ENCODE measurements around the gene OR10A2.
"Not testable (repeated sequence)": the region's sequence is repeated elsewhere in the genome, so short reads cannot be mapped to it uniquely, and the experiment has no call there.

OR10A2 gene

DNA sequence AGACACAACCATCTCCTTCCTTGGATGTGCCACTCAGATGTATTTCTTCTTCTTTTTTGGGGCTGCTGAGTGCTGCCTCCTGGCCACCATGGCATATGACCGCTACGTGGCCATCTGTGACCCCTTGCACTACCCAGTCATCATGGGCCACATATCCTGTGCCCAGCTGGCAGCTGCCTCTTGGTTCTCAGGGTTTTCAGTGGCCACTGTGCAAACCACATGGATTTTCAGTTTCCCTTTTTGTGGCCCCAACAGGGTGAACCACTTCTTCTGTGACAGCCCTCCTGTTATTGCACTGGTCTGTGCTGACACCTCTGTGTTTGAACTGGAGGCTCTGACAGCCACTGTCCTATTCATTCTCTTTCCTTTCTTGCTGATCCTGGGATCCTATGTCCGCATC, 14.1 kb downstream of the OR10A2 start:
- no peaks in the 10 kb centered on the region for H3K27me3 ChIP-seq (ENCODE audit: control insufficient read depth in 2 of 2, insufficient read depth in 2 of 2, low read length in 2 of 2)
- H3K4me3 ChIP-seq (ENCODE audit: low read length in 2 of 2): no peak overlapping the region
- no peaks in the 10 kb centered on the region for H3K9me3 ChIP-seq (ENCODE audit: control insufficient read depth in 2 of 2, low read length in 2 of 2)
- H3K9ac ChIP-seq (ENCODE audit: low read depth in 1 of 2, low read length in 2 of 2): no peak overlapping the region
- no peak overlapping the region for H3K27ac ChIP-seq (ENCODE audit: low read depth in 2 of 2, low read length in 2 of 2)
- no peaks in the 10 kb centered on the region for H3K4me1 ChIP-seq (ENCODE audit: control insufficient read depth in 2 of 2, insufficient read depth in 2 of 2, low read length in 2 of 2)
- no peaks in the 10 kb centered on the region for H3K36me3 ChIP-seq (ENCODE audit: control insufficient read depth in 2 of 2, insufficient read depth in 2 of 2, low read length in 2 of 2)

DNA sequence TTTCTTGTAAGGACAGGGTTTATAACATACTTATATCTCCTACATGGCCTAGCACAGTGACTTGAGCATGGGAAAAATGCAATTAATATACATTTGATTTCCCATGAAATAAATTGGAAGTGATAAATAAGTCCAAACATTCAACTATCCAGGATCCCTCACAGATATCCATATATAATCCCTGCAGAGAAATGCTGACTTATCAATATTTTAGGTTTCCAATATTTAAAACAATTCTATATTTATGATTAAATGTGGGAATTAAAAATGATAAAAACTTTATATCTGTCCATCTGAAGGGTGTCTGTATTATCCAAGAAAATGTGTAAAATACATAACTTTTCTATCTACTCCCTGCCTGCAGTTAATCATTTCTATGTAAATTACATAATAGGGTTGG, 19.9 kb downstream of the OR10A2 start:
- Histone ChIP-seq H3K36me3 (ENCODE audit: control insufficient read depth in 2 of 2, insufficient read depth in 2 of 2, low read length in 2 of 2) (no peaks in the 10 kb centered on the region), H3K9ac (ENCODE audit: low read depth in 1 of 2, low read length in 2 of 2) (no peak overlapping the region), H3K4me1 (ENCODE audit: control insufficient read depth in 2 of 2, insufficient read depth in 2 of 2, low read length in 2 of 2) (no peaks in the 10 kb centered on the region), H3K9me3 (ENCODE audit: control insufficient read depth in 2 of 2, low read length in 2 of 2) (no peaks in the 10 kb centered on the region), H3K4me3 (ENCODE audit: low read length in 2 of 2) (no peak overlapping the region), H3K27me3 (ENCODE audit: control insufficient read depth in 2 of 2, insufficient read depth in 2 of 2, low read length in 2 of 2) (no peaks in the 10 kb centered on the region), H3K27ac (ENCODE audit: low read depth in 2 of 2, low read length in 2 of 2) (no peak overlapping the region)

DNA sequence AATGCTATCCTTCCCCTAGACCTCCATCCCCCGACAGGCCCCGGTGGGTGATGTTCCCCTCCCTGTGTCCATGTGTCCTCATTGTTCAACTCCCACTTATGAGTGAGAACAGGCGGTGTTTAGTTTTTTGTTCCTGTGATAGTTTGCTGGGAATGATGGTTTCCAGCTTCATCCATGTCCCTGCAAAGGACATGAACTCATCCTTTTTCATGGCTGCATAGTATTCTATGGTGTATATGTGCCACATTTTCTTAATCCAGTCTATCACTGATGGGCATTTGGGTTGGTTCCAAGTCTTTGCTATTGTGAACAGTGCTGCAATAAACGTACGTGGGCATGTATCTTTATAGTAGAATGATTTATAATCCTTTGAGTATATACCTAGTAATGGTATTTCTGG, 24.9 kb downstream of the OR10A2 start:
- not testable (repeated sequence) for H3K4me3 ChIP-seq (ENCODE audit: low read length in 2 of 2); H3K27me3 ChIP-seq (ENCODE audit: control insufficient read depth in 2 of 2, insufficient read depth in 2 of 2, low read length in 2 of 2); H3K4me1 ChIP-seq (ENCODE audit: control insufficient read depth in 2 of 2, insufficient read depth in 2 of 2, low read length in 2 of 2); H3K27ac ChIP-seq (ENCODE audit: low read depth in 2 of 2, low read length in 2 of 2); H3K36me3 ChIP-seq (ENCODE audit: control insufficient read depth in 2 of 2, insufficient read depth in 2 of 2, low read length in 2 of 2); H3K9me3 ChIP-seq (ENCODE audit: control insufficient read depth in 2 of 2, low read length in 2 of 2); H3K9ac ChIP-seq (ENCODE audit: low read depth in 1 of 2, low read length in 2 of 2)

DNA sequence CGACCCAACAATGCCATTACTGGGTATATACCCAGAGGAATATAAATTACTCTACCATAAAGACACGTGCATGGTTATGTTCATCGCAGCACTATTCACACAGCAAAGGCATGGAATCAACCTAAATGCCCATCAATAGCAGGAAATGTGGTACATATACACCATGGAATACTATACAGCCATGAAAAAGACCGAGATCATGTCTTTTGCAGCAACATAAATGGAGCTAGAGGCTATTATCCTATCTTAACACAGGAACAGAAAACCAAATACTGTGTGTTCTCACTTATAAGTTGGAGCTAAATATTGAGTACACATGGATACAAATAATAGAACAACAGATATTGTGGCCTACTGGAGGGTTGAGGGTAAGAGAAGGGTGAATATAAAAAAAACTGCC, 26.0 kb downstream of the OR10A2 start:
- H3K27me3 ChIP-seq (ENCODE audit: control insufficient read depth in 2 of 2, insufficient read depth in 2 of 2, low read length in 2 of 2): no peaks in the 10 kb centered on the region
- no peak overlapping the region for H3K27ac ChIP-seq (ENCODE audit: low read depth in 2 of 2, low read length in 2 of 2)
- H3K36me3 ChIP-seq (ENCODE audit: control insufficient read depth in 2 of 2, insufficient read depth in 2 of 2, low read length in 2 of 2): no peaks in the 10 kb centered on the region
- H3K4me1 ChIP-seq (ENCODE audit: control insufficient read depth in 2 of 2, insufficient read depth in 2 of 2, low read length in 2 of 2): no peaks in the 10 kb centered on the region
- no peak overlapping the region for H3K4me3 ChIP-seq (ENCODE audit: low read length in 2 of 2)
- H3K9ac ChIP-seq (ENCODE audit: low read depth in 1 of 2, low read length in 2 of 2): no peak overlapping the region
- H3K9me3 ChIP-seq (ENCODE audit: control insufficient read depth in 2 of 2, low read length in 2 of 2): peaks cover 0 to 2% of the 10 kb centered on the region in 2 donors

DNA sequence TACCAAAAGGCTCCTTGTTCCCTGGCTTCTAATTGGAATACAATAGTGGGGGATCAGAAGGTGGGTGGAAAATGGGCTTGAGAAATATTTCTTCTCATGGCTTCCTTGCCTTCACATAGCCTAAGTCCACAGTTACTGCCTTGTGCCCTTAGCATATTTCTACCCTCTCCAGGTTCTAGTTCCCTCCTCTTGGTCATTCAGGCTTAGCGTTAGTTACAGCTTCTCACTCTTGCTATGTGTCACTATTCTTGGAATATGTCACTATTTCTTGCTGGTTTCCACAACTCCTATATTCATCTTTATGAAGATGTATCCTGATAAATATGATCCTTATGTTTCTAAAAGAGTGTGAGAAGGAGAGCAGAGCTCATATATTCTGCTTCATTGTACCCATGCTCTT, 27.0 kb downstream of the OR10A2 start:
- Histone ChIP-seq H3K4me3 (ENCODE audit: low read length in 2 of 2) (no peak overlapping the region), H3K27me3 (ENCODE audit: control insufficient read depth in 2 of 2, insufficient read depth in 2 of 2, low read length in 2 of 2) (no peaks in the 10 kb centered on the region), H3K4me1 (ENCODE audit: control insufficient read depth in 2 of 2, insufficient read depth in 2 of 2, low read length in 2 of 2) (no peaks in the 10 kb centered on the region), H3K27ac (ENCODE audit: low read depth in 2 of 2, low read length in 2 of 2) (no peak overlapping the region), H3K9me3 (ENCODE audit: control insufficient read depth in 2 of 2, low read length in 2 of 2) (peaks cover 0 to 2% of the 10 kb centered on the region in 2 donors), H3K36me3 (ENCODE audit: control insufficient read depth in 2 of 2, insufficient read depth in 2 of 2, low read length in 2 of 2) (no peaks in the 10 kb centered on the region), H3K9ac (ENCODE audit: low read depth in 1 of 2, low read length in 2 of 2) (no peak overlapping the region)

DNA sequence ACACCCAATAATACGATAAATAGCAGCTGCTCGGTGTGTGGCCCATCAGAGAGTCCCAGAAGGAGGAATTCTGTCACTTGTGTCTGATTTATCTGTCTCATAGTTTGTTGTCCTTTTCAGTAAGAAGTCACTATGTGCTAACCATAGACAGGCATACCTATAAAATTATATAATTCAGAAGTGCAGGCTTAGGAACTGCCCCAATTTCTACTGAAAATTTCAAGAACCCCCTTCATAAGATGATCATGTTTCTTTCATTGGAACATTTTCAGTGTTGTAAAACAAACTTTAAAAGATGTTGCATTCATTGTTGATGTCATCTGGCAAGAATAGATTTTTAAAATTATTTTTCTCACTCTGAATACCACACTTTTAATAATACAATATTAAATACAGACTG, 29.5 kb downstream of the OR10A2 start, which contains the start of gene OR2D2:
OR2D2 (minus strand) TSS at position 101 of the 400 bp plus-strand sequence; CDS start at position 101, 0 bp downstream.
- Histone ChIP-seq H3K9ac (ENCODE audit: low read depth in 1 of 2, low read length in 2 of 2) (no peak within 1 kb of the TSS), H3K27ac (ENCODE audit: low read depth in 2 of 2, low read length in 2 of 2) (no peak within 1 kb of the TSS), H3K4me1 (ENCODE audit: control insufficient read depth in 2 of 2, insufficient read depth in 2 of 2, low read length in 2 of 2) (no peaks in the 10 kb centered on the region), H3K4me3 (ENCODE audit: low read length in 2 of 2) (no peak within 1 kb of the TSS), H3K9me3 (ENCODE audit: control insufficient read depth in 2 of 2, low read length in 2 of 2) (peaks cover 0 to 2% of the 10 kb centered on the region in 2 donors), H3K27me3 (ENCODE audit: control insufficient read depth in 2 of 2, insufficient read depth in 2 of 2, low read length in 2 of 2) (no peaks in the 10 kb centered on the region), H3K36me3 (ENCODE audit: control insufficient read depth in 2 of 2, insufficient read depth in 2 of 2, low read length in 2 of 2) (no peaks in the 10 kb centered on the region)

DNA sequence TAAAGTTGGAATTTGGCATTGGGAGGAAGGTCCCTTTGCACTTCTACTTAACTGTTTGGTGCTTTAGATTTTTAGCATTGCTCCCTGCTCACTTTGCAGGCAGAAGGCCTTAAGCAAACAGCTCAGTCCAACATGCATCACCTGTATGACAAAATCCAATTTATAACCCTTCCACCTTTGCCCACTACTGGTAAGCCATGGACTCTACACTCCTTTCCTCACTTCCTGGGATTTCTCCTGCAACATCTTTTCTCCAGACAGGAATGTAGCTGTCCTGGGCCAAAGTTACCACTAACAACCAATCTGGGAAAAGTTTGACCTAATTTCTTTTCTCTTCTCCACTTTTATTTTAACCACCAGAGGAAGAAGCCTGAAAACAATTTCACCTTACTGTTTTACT, 31.2 kb downstream of the OR10A2 start:
- Histone ChIP-seq H3K9me3 (ENCODE audit: control insufficient read depth in 2 of 2, low read length in 2 of 2) (no peaks in the 10 kb centered on the region), H3K4me1 (ENCODE audit: control insufficient read depth in 2 of 2, insufficient read depth in 2 of 2, low read length in 2 of 2) (no peaks in the 10 kb centered on the region), H3K27ac (ENCODE audit: low read depth in 2 of 2, low read length in 2 of 2) (no peak overlapping the region), H3K36me3 (ENCODE audit: control insufficient read depth in 2 of 2, insufficient read depth in 2 of 2, low read length in 2 of 2) (no peaks in the 10 kb centered on the region), H3K4me3 (ENCODE audit: low read length in 2 of 2) (no peak overlapping the region), H3K27me3 (ENCODE audit: control insufficient read depth in 2 of 2, insufficient read depth in 2 of 2, low read length in 2 of 2) (no peaks in the 10 kb centered on the region), H3K9ac (ENCODE audit: low read depth in 1 of 2, low read length in 2 of 2) (no peak overlapping the region)

DNA sequence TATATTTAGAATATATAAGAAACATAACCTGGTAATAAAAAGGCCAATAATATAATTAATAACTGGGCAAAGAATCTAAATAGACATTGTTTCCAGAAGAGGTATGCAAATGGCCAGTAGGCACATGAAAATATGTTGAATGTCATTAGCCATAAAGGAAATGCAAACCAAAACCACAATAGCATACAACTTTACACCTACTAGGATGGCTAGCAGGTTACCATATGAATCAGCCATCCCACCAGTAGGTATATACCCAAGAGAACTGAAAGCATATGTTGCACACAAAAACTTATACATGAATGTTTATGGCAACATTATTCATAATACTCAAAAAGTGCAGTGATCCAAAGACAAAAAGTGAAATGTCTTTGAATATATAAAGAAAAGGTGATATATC, 32.2 kb downstream of the OR10A2 start:
- Histone ChIP-seq H3K9me3 (ENCODE audit: control insufficient read depth in 2 of 2, low read length in 2 of 2) (no peaks in the 10 kb centered on the region), H3K27ac (ENCODE audit: low read depth in 2 of 2, low read length in 2 of 2) (no peak overlapping the region), H3K36me3 (ENCODE audit: control insufficient read depth in 2 of 2, insufficient read depth in 2 of 2, low read length in 2 of 2) (no peaks in the 10 kb centered on the region), H3K9ac (ENCODE audit: low read depth in 1 of 2, low read length in 2 of 2) (no peak overlapping the region), H3K4me1 (ENCODE audit: control insufficient read depth in 2 of 2, insufficient read depth in 2 of 2, low read length in 2 of 2) (no peaks in the 10 kb centered on the region), H3K27me3 (ENCODE audit: control insufficient read depth in 2 of 2, insufficient read depth in 2 of 2, low read length in 2 of 2) (no peaks in the 10 kb centered on the region), H3K4me3 (ENCODE audit: low read length in 2 of 2) (no peak overlapping the region)

DNA sequence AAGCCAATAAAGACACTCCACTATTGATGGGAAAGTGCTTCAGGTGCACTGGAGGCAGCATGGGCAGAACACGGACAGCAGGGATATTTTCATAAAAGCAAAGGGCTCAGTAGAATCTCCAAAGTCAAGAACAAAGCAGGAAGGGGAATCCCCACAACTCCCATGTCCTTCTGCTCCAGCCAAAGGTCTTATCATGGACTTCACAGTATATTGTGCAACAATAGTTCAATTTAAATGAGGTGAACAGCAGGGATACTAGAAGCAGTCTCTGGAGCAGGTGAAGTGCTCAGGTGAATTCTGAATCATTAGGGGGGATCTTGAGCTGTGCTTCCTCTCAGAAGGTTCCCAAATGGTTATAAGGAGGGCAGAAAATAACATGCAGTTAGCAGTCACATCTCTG, 36.1 kb downstream of the OR10A2 start:
- Histone ChIP-seq H3K27me3 (ENCODE audit: control insufficient read depth in 2 of 2, insufficient read depth in 2 of 2, low read length in 2 of 2) (no peaks in the 10 kb centered on the region), H3K4me1 (ENCODE audit: control insufficient read depth in 2 of 2, insufficient read depth in 2 of 2, low read length in 2 of 2) (no peaks in the 10 kb centered on the region), H3K9ac (ENCODE audit: low read depth in 1 of 2, low read length in 2 of 2) (no peak overlapping the region), H3K9me3 (ENCODE audit: control insufficient read depth in 2 of 2, low read length in 2 of 2) (no peaks in the 10 kb centered on the region), H3K36me3 (ENCODE audit: control insufficient read depth in 2 of 2, insufficient read depth in 2 of 2, low read length in 2 of 2) (no peaks in the 10 kb centered on the region), H3K27ac (ENCODE audit: low read depth in 2 of 2, low read length in 2 of 2) (no peak overlapping the region), H3K4me3 (ENCODE audit: low read length in 2 of 2) (no peak overlapping the region)

DNA sequence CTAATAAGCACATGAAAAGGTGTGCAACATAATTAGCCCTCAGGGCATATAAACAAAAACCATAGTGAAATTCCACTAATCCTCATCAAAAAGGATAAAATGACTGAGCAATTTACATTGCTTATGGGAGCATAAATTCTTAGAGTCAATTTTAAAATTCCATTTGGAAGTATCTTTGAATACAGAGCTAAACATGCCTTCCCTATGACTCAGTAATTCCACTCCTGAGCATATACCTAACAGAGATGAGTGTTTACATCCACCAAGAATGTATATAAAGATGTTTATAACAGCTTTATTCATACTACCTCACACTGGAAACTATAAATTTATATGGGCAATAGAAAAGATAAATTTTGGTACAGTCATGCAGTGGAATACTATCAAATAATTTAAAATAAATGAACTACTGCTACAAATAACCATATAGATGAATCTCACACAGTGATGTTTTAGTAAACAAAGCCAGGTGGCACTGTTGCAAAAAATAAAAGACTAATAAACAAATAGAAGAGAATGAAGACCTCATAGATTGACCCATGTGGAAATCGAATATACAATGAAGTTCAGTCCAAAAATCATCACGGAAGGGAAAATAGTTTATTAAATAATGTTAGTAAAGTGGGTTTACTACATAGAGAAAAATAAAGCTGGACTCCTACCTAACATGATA, 37.6 kb downstream of the OR10A2 start:
- H3K4me1 ChIP-seq (ENCODE audit: control insufficient read depth in 2 of 2, insufficient read depth in 2 of 2, low read length in 2 of 2): no peaks in the 10 kb centered on the region
- no peak overlapping the region for H3K4me3 ChIP-seq (ENCODE audit: low read length in 2 of 2)
- H3K27me3 ChIP-seq (ENCODE audit: control insufficient read depth in 2 of 2, insufficient read depth in 2 of 2, low read length in 2 of 2): no peaks in the 10 kb centered on the region
- H3K27ac ChIP-seq (ENCODE audit: low read depth in 2 of 2, low read length in 2 of 2): no peak overlapping the region
- no peaks in the 10 kb centered on the region for H3K9me3 ChIP-seq (ENCODE audit: control insufficient read depth in 2 of 2, low read length in 2 of 2)
- no peaks in the 10 kb centered on the region for H3K36me3 ChIP-seq (ENCODE audit: control insufficient read depth in 2 of 2, insufficient read depth in 2 of 2, low read length in 2 of 2)
- H3K9ac ChIP-seq (ENCODE audit: low read depth in 1 of 2, low read length in 2 of 2): no peak overlapping the region

DNA sequence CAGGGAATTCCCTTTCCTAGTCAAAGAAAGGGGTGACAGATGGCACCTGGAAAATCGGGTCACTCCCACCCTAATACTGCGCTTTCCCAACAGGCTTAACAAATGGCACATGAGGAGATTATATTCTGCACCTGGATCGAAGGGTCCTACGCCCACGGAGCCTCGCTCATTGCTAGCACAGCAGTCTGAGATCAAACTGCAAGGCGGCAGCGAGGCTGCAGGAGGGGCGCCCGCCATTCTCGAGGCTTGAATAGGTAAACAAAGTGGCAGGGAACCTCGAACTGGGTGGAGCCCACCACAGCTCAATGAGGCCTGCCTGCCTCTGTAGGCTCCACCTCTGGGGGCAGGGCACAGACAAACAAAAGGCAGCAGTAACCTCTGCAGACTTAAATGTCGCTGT, 41.9 kb downstream of the OR10A2 start:
- not testable (repeated sequence) for H3K9me3 ChIP-seq (ENCODE audit: control insufficient read depth in 2 of 2, low read length in 2 of 2); H3K4me3 ChIP-seq (ENCODE audit: low read length in 2 of 2); H3K27ac ChIP-seq (ENCODE audit: low read depth in 2 of 2, low read length in 2 of 2)

More for the DNA sequence above, 41.9 kb downstream of the OR10A2 start:
- H3K4me1 ChIP-seq (ENCODE audit: control insufficient read depth in 2 of 2, insufficient read depth in 2 of 2, low read length in 2 of 2); H3K36me3 ChIP-seq (ENCODE audit: control insufficient read depth in 2 of 2, insufficient read depth in 2 of 2, low read length in 2 of 2); H3K27me3 ChIP-seq (ENCODE audit: control insufficient read depth in 2 of 2, insufficient read depth in 2 of 2, low read length in 2 of 2); H3K9ac ChIP-seq (ENCODE audit: low read depth in 1 of 2, low read length in 2 of 2): not testable (repeated sequence)

All from mucosa of rectum (tissue), 2 donors.